Activated CD4-positive, alpha-beta memory T cell treated with anti-CD3 and anti-CD28 coated beads for 36 hours (primary cell): ENCODE data around the gene TRA2B. TPM values are rescaled to one million over a fixed set of nuclear protein-coding genes. Genes with fewer than 3 reads are reported as not detected.

Experiments
- CTCF ChIA-PET: fragments of 350-600 bp; sonication (Branson Sonifier 250); formaldehyde crosslinking; loops from one replicate; lab custom pipeline; 2021; ENCODE audit warnings: antibody characterized with exemption, inconsistent platforms; lab: Charles Lee
- POLR2A ChIA-PET: fragments of 350-600 bp; sonication (Branson Sonifier 250); formaldehyde crosslinking; loops from one replicate; lab custom pipeline; 2021; ENCODE audit warnings: antibody characterized with exemption; lab: Charles Lee
- DNase-seq: peaks from one replicate; pipeline ENCODE4 v3.0.0-alpha.2; 2020
- H3K27ac Mint-ChIP-seq: one replicate; pipeline ENCODE4 v1.8.0; 2021; ENCODE audit warnings: mixed read lengths
- H3K27me3 Mint-ChIP-seq: one replicate; pipeline ENCODE4 v1.8.0; 2021; ENCODE audit warnings: mixed read lengths
- H3K36me3 Mint-ChIP-seq: one replicate; pipeline ENCODE4 v1.8.0; 2021; ENCODE audit warnings: mixed read lengths
- H3K4me1 Mint-ChIP-seq: one replicate; pipeline ENCODE4 v1.8.0; 2021; ENCODE audit warnings: low read depth, mixed read lengths
- H3K4me3 Mint-ChIP-seq: one replicate; pipeline ENCODE4 v1.8.0; 2021; ENCODE audit warnings: mild to moderate bottlenecking, mixed read lengths
- H3K9me3 Mint-ChIP-seq: one replicate; pipeline ENCODE4 v1.8.0; 2021; ENCODE audit warnings: mixed read lengths
- intact Hi-C: fragments of 100-400 bp; cut with micrococcal nuclease; formaldehyde crosslinking; loops from one replicate; pipeline ENCODE4 v1.15.1; 2023
- total RNA-seq, 2 experiments: library from RNA; stranded (reverse); gene quantifications; one replicate each; pipeline ENCODE4 v1.2.3, GENCODE V29; 2021

Gene TRA2B
- total RNA-seq, 2 experiments from 2014 or later = 184 to 187 TPM

- ChIA-PET CTCF (no interaction called here), POLR2A (no interaction called here)
- Mint-ChIP-seq H3K4me1 (no peaks in the 10 kb centered on the region), H3K27me3 (peaks cover 9% of the 10 kb centered on the region), H3K9me3 (no peaks in the 10 kb centered on the region), H3K4me3 (no peak overlapping the region), H3K27ac (no peak overlapping the region), H3K36me3 (no peaks in the 10 kb centered on the region)
- DNase-seq = no peak
- intact Hi-C loops = no loop called here
Observed at GRCh38 chr3:185949515-185949914, 11.7 kb upstream of the TRA2B start.

DNA sequence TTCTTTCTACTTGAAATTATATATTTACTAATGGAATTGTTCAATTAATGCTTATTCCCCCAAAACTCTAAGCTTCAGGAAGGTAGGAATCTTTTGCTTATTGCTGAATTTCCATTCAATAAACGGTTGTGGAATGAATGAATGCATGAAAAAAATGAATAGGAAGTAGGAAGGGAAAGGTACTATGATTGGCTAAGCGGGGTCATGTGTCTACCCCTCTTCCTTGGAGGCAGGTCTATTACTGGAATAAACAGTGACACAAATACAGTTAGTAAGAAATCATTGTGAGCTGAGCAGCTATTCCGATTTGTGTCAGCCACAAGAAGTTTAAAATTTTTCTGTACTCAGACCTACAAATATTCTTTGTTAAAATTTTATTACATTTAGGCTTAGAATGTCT, 10.5 kb upstream of the TRA2B start:
- ChIA-PET POLR2A (no interaction called here), CTCF (no interaction called here)
- Mint-ChIP-seq H3K4me3 (no peak overlapping the region), H3K9me3 (no peaks in the 10 kb centered on the region), H3K27ac (no peak overlapping the region), H3K36me3 (no peaks in the 10 kb centered on the region), H3K4me1 (peaks cover 10% of the 10 kb centered on the region), H3K27me3 (peaks cover 7% of the 10 kb centered on the region)
- DNase-seq = no peak
- intact Hi-C loops = no loop called here

DNA sequence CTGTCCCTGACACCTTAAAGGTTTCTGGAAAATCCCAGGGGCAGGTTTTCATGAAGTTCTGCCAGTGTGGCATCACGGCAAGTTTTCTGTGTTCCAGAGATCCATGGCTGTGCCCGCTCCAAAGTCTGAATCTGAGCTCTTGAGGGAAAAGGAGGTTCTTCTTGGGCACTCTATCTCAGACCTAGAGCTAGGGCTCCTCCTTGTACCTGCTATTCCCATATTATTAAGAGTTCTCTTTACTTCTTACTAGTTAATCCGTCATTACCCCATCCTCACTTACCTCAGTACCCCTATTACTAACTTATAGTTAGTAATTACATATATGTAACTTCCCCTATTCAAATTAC, 5.9 kb upstream of the TRA2B start:
- Mint-ChIP-seq H3K9me3 (no peaks in the 10 kb centered on the region), H3K4me3 (no peak overlapping the region), H3K36me3 (no peaks in the 10 kb centered on the region), H3K4me1 (peaks cover 11% of the 10 kb centered on the region), H3K27me3 (no peaks in the 10 kb centered on the region), H3K27ac (no peak overlapping the region)
- POLR2A ChIA-PET = interaction anchor here (0.7 to 1.6 kb wide), 5 partner anchors 16 to 840 kb away, joined by 3 to 9 read pairs (median 4); partner anchors contain the start of genes DNAJB11 and EIF4A2
- CTCF ChIA-PET = interaction anchor here (0.7 to 4.4 kb wide), 72 partner anchors 9 to 1196 kb away, joined by 3 to 120 read pairs (median 5); partner anchors contain the start of genes DNAJB11, ETV5, IGF2BP2 and RPL39L
- intact Hi-C loops = loop anchor here (1.0 kb wide), 3 partner anchors 17 to 597 kb away; no protein-coding TSS in a partner anchor
- DNase-seq = no peak

DNA sequence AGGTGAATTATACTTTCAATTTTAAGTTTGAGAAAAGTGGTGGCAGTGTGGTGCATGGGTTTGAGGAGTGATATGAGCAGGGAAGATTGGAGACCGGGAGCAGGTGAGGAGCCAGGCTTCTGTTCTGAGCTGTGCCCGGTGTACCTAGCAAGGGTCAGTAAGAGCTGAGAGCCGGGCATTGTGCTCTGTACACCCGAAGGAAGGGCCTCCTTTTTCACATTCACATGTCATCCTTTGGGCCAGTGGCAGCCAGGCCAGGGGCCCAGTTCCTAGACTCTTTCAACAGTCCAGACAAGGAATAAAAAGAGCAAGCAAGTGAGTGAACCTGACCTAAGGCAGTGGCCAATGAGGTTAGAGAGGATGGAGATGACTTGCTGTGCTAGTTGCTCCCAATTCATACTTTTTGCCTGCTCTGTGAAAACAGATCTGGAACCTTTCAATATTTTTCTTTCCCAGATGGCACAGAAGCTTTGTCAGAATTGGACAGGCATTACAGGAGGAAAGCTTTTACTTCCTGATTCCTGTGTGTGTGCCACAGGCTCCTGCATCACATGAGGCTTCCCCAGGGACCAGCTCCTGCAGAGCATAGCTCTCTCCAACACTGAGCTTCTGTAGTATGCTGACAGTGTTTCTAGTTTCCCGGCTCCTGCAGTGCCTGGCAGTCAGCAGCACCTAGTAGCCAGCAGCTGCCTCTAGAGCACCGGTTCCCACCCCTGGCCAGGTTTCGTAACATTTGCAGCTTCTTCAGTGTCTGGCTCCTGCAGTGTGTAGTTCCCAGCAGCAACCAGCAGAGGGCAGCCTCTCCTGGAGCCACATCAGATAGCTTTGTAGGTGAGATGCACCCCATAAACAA, 5.3 kb upstream of the TRA2B start:
- H3K36me3 Mint-ChIP-seq = peaks cover 2% of the 10 kb centered on the region
- no peak overlapping the region for H3K4me3 Mint-ChIP-seq
- peaks cover 2% of the 10 kb centered on the region for H3K9me3 Mint-ChIP-seq
- no peak overlapping the region for H3K27ac Mint-ChIP-seq
- POLR2A ChIA-PET = interaction anchor here (0.5 to 1.6 kb wide), 6 partner anchors 16 to 841 kb away, joined by 3 to 9 read pairs (median 4); partner anchors contain the start of genes DNAJB11 and EIF4A2
- CTCF ChIA-PET = interaction anchor here (0.5 to 4.4 kb wide), 78 partner anchors 9 to 1196 kb away, joined by 3 to 120 read pairs (median 4); partner anchors contain the start of genes DNAJB11, ETV5, IGF2BP2 and RPL39L
- intact Hi-C loops = loop anchor here (1.0 kb wide), 3 partner anchors 17 to 597 kb away; no protein-coding TSS in a partner anchor
- peak; percentile 91 for DNase-seq
- H3K27me3 Mint-ChIP-seq = no peaks in the 10 kb centered on the region
- H3K4me1 Mint-ChIP-seq = peaks cover 14% of the 10 kb centered on the region

GRCh38 chr3:185942396-185942795, 4.6 kb upstream of the TRA2B start:
- Mint-ChIP-seq H3K27me3 (peaks cover 3% of the 10 kb centered on the region), H3K36me3 (peaks cover 9% of the 10 kb centered on the region), H3K9me3 (peaks cover 3% of the 10 kb centered on the region), H3K27ac (no peak overlapping the region), H3K4me1 (peaks cover 15% of the 10 kb centered on the region), H3K4me3 (no peak overlapping the region)
- ChIA-PET CTCF (interaction anchor here (0.7 to 4.4 kb wide), 13 partner anchors 11 to 863 kb away, joined by 3 to 120 read pairs (median 20); no protein-coding TSS in a partner anchor), POLR2A (interaction anchor here (1.4 kb wide), 1 partner anchor 841 kb away, joined by 9 read pairs; the partner anchor contains the start of gene EIF4A2)
- DNase-seq = no peak
- intact Hi-C loops = no loop called here

DNA sequence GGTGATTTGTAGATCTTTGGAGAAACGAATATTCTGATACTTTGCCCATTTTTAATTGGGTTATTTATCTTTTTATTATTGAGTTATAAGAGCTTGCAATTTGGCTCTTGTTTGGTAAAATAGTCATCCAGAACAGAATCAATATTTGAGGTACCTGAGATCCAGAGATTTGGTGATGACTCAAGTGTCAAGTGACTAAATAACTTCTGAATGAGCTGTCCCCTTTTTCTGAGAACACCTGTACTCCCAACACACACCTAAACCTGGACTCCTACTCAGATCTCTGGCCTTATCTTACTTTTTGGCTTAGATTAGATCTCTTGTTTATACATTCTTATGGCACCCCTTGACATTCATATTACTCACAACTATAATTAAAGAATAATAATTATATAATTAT, 3.1 kb upstream of the TRA2B start:
- intact Hi-C loops = no loop called here
- no peak overlapping the region for H3K4me3 Mint-ChIP-seq
- peaks cover 3% of the 10 kb centered on the region for H3K27me3 Mint-ChIP-seq
- no peak overlapping the region for H3K27ac Mint-ChIP-seq
- ChIA-PET CTCF (no interaction called here), POLR2A (no interaction called here)
- DNase-seq = no peak
- peaks cover 3% of the 10 kb centered on the region for H3K9me3 Mint-ChIP-seq
- peaks cover 15% of the 10 kb centered on the region for H3K4me1 Mint-ChIP-seq
- peaks cover 23% of the 10 kb centered on the region for H3K36me3 Mint-ChIP-seq

DNA sequence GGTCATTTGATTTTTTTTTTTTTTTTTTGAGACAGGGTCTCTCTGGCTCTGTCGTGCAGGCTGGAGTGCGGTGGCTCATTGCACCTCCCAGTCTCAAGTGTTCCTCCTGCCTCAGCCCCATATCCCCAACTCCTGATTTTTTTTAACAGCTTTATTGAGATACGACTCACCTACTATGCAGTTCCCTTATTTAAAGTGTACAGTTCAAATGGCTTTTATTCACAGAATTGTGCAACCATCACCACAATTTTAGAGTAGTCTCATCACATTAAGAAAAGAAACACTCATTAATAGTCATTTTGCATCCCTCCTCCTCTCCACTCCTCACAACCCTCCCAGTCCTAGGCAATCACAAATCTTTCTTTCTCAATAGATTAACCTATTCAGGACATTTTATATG, 1.9 kb upstream of the TRA2B start:
- ChIA-PET CTCF (interaction anchor here (1.0 kb wide), 1 partner anchor 37 kb away, joined by 6 read pairs; no protein-coding TSS in a partner anchor), POLR2A (no interaction called here)
- Mint-ChIP-seq H3K4me1 (peaks cover 18% of the 10 kb centered on the region), H3K4me3 (no peak overlapping the region), H3K36me3 (peaks cover 36% of the 10 kb centered on the region), H3K9me3 (peaks cover 3% of the 10 kb centered on the region), H3K27ac (peak overlapping the region; percentile 43), H3K27me3 (peaks cover 3% of the 10 kb centered on the region)
- intact Hi-C loops = loop anchor here (5.0 to 10.0 kb wide), 2 partner anchors 352 to 1085 kb away; partner anchors contain the start of gene SENP2
- no peak for DNase-seq

- peaks cover 3% of the 10 kb centered on the region for H3K9me3 Mint-ChIP-seq
- intact Hi-C loops = loop anchor here (1.0 to 10.0 kb wide), 3 partner anchors 350 to 1088 kb away; partner anchors contain the start of genes EIF4A2 and SENP2
- peaks cover 56% of the 10 kb centered on the region for H3K36me3 Mint-ChIP-seq
Observed at GRCh38 chr3:185936814-185937688, 763 bp downstream of the TRA2B start.

GRCh38 chr3:185936273-185936629, 1.6 kb downstream of the TRA2B start:
- H3K27ac Mint-ChIP-seq = peak overlapping the region; percentile 99
- intact Hi-C loops = loop anchor here (5.0 to 10.0 kb wide), 2 partner anchors 349 to 1089 kb away; partner anchors contain the start of gene SENP2
- H3K9me3 Mint-ChIP-seq = peaks cover 3% of the 10 kb centered on the region
- peaks cover 3% of the 10 kb centered on the region for H3K27me3 Mint-ChIP-seq
- H3K36me3 Mint-ChIP-seq = peaks cover 64% of the 10 kb centered on the region
- POLR2A ChIA-PET = interaction anchor here (0.5 to 3.5 kb wide), 10 partner anchors 10 to 1097 kb away, joined by 3 to 60 read pairs (median 10); partner anchors contain the start of genes DNAJB11 and EIF4A2
- CTCF ChIA-PET = interaction anchor here (0.9 to 1.2 kb wide), 2 partner anchors 9 to 12 kb away, joined by 3 read pairs; no protein-coding TSS in a partner anchor
- peaks cover 36% of the 10 kb centered on the region for H3K4me1 Mint-ChIP-seq
- peak overlapping the region; percentile 99 for H3K4me3 Mint-ChIP-seq
- no peak for DNase-seq

More at GRCh38 chr3:185936814-185937688, 763 bp downstream of the TRA2B start:
- Mint-ChIP-seq H3K4me1 (peaks cover 28% of the 10 kb centered on the region), H3K27me3 (peaks cover 3% of the 10 kb centered on the region), H3K27ac (peak overlapping the region; percentile 99), H3K4me3 (peak overlapping the region; percentile 99)
- POLR2A ChIA-PET = interaction anchor here (0.5 to 3.5 kb wide), 17 partner anchors 10 to 1096 kb away, joined by 3 to 60 read pairs (median 5); partner anchors contain the start of genes DNAJB11, EIF4A2, ETV5 and TBCCD1
- CTCF ChIA-PET = interaction anchor here (0.7 to 1.2 kb wide), 3 partner anchors 10 to 679 kb away, joined by 3 read pairs; no protein-coding TSS in a partner anchor
- DNase-seq = peak; percentile 90

GRCh38 chr3:185935465-185936272, 2.1 kb downstream of the TRA2B start:
- peaks cover 3% of the 10 kb centered on the region for H3K27me3 Mint-ChIP-seq
- CTCF ChIA-PET = interaction anchor here (0.9 to 1.2 kb wide), 2 partner anchors 9 to 11 kb away, joined by 3 read pairs; no protein-coding TSS in a partner anchor
- DNase-seq = no peak

More at GRCh38 chr3:185935465-185936272, 2.1 kb downstream of the TRA2B start:
- POLR2A ChIA-PET = interaction anchor here (1.6 to 3.5 kb wide), 6 partner anchors 9 to 853 kb away, joined by 3 to 60 read pairs (median 25); partner anchors contain the start of genes DNAJB11 and EIF4A2
- H3K36me3 Mint-ChIP-seq = peaks cover 70% of the 10 kb centered on the region
- peaks cover 3% of the 10 kb centered on the region for H3K9me3 Mint-ChIP-seq
- intact Hi-C loops = loop anchor here (5.0 to 10.0 kb wide), 2 partner anchors 348 to 1089 kb away; partner anchors contain the start of gene SENP2
- peaks cover 42% of the 10 kb centered on the region for H3K4me1 Mint-ChIP-seq
- H3K4me3 Mint-ChIP-seq = peak overlapping the region; percentile 99
- peak overlapping the region; percentile 99 for H3K27ac Mint-ChIP-seq
